Dedifferentiated amniotic fluid mesenchymal stem cell (primary cell): ENCODE measurements around the gene RGPD3.

Source experiments
- DNase-seq: peaks from one replicate; pipeline ENCODE4 v3.0.0-alpha.2; 2016; ENCODE audit errors: extremely low spot score

RGPD3 gene

DNA sequence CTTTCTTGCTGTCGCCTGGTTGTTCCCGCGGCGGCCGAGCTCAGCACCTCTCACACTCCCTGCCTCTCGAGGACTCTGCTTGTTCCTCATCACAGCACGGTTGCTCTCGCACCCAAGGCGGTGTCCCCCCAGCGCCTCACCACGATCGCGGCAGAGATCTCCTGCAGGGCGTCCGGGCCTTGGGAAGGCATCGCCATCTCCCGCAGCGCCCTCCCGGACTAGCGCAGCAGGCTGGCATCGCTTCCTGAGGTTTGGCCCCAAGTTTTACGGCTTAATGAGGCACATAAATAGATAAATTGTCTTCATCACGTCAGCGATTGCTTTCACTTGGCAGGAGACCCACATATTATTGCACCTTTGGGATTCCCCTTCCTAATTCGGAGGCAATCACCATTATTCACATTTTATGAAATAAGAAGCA, 125.4 kb downstream of the RGPD3 start:
- DNase-seq = no peak

GRCh38 chr2:106341666-106342065, 126.5 kb downstream of the RGPD3 start:
- DNase-seq = no peak
